Measurements from ENCODE around the gene DCC. TPM values are rescaled to one million over a fixed set of nuclear protein-coding genes. Genes with fewer than 3 reads are reported as not detected.

The DCC gene
- polyA plus RNA-seq, 1 of the 3 experiments (the other 2 are of a cell fraction) = 0.20 TPM

DNA sequence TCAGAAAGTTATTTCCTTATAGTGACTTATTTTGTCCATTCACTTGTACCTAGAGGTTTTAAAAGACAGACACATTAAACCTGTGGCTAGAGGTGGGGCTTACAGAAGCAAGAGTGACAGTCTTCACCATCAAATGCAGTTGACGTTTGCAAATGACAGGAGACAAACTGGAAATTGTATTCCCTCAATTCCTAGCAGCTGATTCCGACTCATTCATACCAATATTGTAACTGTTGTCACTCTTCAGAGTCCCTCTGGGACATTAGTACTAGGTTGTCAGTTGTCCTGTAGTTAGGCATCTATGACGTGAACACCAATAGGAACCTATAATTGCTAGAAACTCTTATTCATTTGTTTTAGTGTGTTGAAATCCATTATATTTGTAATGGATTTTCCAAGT, 794.7 kb downstream of the DCC start:
- POLR2A ChIA-PET = no interaction called here
- Histone ChIP-seq H3K79me2 (ENCODE audit: insufficient read depth) (no peaks in the 10 kb centered on the region), H3K4me2 (no peak overlapping the region), H3K27me3 (ENCODE audit: insufficient read depth) (no peaks in the 10 kb centered on the region), H2AFZ (ENCODE audit: low read depth) (no peak overlapping the region), H3F3A (replicated peaks; ENCODE audit: insufficient read depth) (no peaks in the 10 kb centered on the region), H3K9me2 (no peaks in the 10 kb centered on the region), H3K4me1 (ENCODE audit: control insufficient read depth in 1 of 2, insufficient read depth in 2 of 2, low read depth in 1 of 2, low read length in 1 of 2) (no peaks in the 10 kb centered on the region), H4K20me1 (ENCODE audit: insufficient read depth) (no peaks in the 10 kb centered on the region), H3K27ac (ENCODE audit: low read depth in 2 of 2, low read length in 1 of 2) (no peak overlapping the region), H3K9ac (no peak overlapping the region), H3K4me3 (ENCODE audit: low read depth in 2 of 2, low read length in 1 of 2) (no peak overlapping the region), H3K36me3 (replicated peaks in 1 of 2; ENCODE audit: control insufficient read depth in 1 of 2, insufficient read depth in 2 of 2, low read length in 1 of 2) (no peaks in the 10 kb centered on the region), H3K9me3 (no peaks in the 10 kb centered on the region)
- WGBS (ENCODE audit: low lambda C conversion rate) = 22% methylated on average over 3 of the region's 3 CpGs
- DNase-seq = no peak
- CTCF ChIA-PET = interaction anchor here (1.4 kb wide), 1 partner anchor 9 kb away, joined by 3 read pairs; no protein-coding TSS in a partner anchor
- TF ChIP-seq SIN3A (IDR thresholded peaks at IDR 0.05; ENCODE audit: borderline replicate concordance, low read depth, low read length) (no peak), SMC3 (IDR thresholded peaks at IDR 0.05; ENCODE audit: low read depth, low read length) (no peak), ZBTB33 (IDR thresholded peaks at IDR 0.05; ENCODE audit: borderline replicate concordance, low read depth) (no peak), TCF12 (IDR thresholded peaks at IDR 0.05) (no peak), RCOR1 (IDR thresholded peaks at IDR 0.05; ENCODE audit: low read length) (no peak), ELF1 (IDR thresholded peaks at IDR 0.05) (no peak), MEF2A (IDR thresholded peaks at IDR 0.05; ENCODE audit: borderline replicate concordance, low read depth) (no peak)
- TF ChIP-seq, protein P1, sequence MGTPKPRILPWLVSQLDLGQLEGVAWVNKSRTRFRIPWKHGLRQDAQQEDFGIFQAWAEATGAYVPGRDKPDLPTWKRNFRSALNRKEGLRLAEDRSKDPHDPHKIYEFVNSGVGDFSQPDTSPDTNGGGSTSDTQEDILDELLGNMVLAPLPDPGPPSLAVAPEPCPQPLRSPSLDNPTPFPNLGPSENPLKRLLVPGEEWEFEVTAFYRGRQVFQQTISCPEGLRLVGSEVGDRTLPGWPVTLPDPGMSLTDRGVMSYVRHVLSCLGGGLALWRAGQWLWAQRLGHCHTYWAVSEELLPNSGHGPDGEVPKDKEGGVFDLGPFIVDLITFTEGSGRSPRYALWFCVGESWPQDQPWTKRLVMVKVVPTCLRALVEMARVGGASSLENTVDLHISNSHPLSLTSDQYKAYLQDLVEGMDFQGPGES (IDR thresholded peaks at IDR 0.05; ENCODE audit: low read depth, low read length) = no peak
- TF ChIP-seq, protein P2, sequence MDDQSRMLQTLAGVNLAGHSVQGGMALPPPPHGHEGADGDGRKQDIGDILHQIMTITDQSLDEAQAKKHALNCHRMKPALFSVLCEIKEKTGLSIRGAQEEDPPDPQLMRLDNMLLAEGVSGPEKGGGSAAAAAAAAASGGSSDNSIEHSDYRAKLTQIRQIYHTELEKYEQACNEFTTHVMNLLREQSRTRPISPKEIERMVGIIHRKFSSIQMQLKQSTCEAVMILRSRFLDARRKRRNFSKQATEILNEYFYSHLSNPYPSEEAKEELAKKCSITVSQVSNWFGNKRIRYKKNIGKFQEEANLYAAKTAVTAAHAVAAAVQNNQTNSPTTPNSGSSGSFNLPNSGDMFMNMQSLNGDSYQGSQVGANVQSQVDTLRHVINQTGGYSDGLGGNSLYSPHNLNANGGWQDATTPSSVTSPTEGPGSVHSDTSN (IDR thresholded peaks at IDR 0.05) = no peak

DNA sequence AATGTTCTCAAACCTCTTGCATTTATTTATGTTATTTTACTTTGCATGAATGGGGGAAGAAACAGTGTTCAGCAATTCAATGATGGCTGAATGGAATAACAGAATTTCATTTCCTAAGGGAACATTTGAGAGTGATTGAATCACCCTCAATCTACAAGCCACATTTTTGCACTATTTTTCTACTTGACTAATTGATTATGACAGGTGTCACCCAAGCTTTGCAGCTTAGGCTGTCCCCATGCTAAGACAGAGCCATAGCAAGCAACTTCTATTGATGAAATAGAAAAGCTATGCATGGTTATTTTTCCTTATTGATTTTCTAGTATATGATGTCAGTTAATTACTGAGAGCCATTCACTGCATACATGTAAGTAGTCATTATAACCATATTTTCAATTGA, 795.7 kb downstream of the DCC start:
- H3K9me3 ChIP-seq = no peaks in the 10 kb centered on the region
- POLR2A ChIA-PET = no interaction called here
- H3K27ac ChIP-seq (ENCODE audit: low read depth in 2 of 2, low read length in 1 of 2) = no peak overlapping the region
- no peak overlapping the region for H2AFZ ChIP-seq (ENCODE audit: low read depth)
- no peaks in the 10 kb centered on the region for H3K4me1 ChIP-seq (ENCODE audit: control insufficient read depth in 1 of 2, insufficient read depth in 2 of 2, low read depth in 1 of 2, low read length in 1 of 2)
- H3K9me2 ChIP-seq = no peaks in the 10 kb centered on the region
- H3K9ac ChIP-seq = no peak overlapping the region
- no peaks in the 10 kb centered on the region for H3K27me3 ChIP-seq (ENCODE audit: insufficient read depth)
- DNase-seq = no peak
- no peaks in the 10 kb centered on the region for H4K20me1 ChIP-seq (ENCODE audit: insufficient read depth)
- H3K4me2 ChIP-seq = no peak overlapping the region
- no peaks in the 10 kb centered on the region for H3F3A ChIP-seq (replicated peaks; ENCODE audit: insufficient read depth)
- no peaks in the 10 kb centered on the region for H3K79me2 ChIP-seq (ENCODE audit: insufficient read depth)
- H3K36me3 ChIP-seq (replicated peaks in 1 of 2; ENCODE audit: control insufficient read depth in 1 of 2, insufficient read depth in 2 of 2, low read length in 1 of 2) = no peaks in the 10 kb centered on the region
- CTCF ChIA-PET = no interaction called here
- H3K4me3 ChIP-seq (ENCODE audit: low read depth in 2 of 2, low read length in 1 of 2) = no peak overlapping the region
- TF ChIP-seq YY1 (IDR thresholded peaks at IDR 0.05; ENCODE audit: low read depth) (no peak), TEAD4 (IDR thresholded peaks at IDR 0.05; ENCODE audit: borderline replicate concordance, insufficient read depth) (no peak), ELF1 (IDR thresholded peaks at IDR 0.05) (no peak), USF1 (IDR thresholded peaks at IDR 0.05; ENCODE audit: borderline replicate concordance, low read depth) (no peak), SMC3 (IDR thresholded peaks at IDR 0.05; ENCODE audit: low read depth, low read length) (no peak), TAF1 (IDR thresholded peaks at IDR 0.05; ENCODE audit: borderline replicate concordance, low read depth, low read length) (no peak), CHD2 (IDR thresholded peaks at IDR 0.05; ENCODE audit: low read length, partially characterized antibody) (no peak), EZH2phosphoT487 (IDR thresholded peaks at IDR 0.05; ENCODE audit: borderline replicate concordance, low read depth) (no peak), RCOR1 (IDR thresholded peaks at IDR 0.05; ENCODE audit: low read length) (no peak), FOXM1 (IDR thresholded peaks at IDR 0.05; ENCODE audit: low read depth) (no peak), GABPA (IDR thresholded peaks at IDR 0.05; ENCODE audit: low read depth) (no peak)
- TF ChIP-seq, protein P3, sequence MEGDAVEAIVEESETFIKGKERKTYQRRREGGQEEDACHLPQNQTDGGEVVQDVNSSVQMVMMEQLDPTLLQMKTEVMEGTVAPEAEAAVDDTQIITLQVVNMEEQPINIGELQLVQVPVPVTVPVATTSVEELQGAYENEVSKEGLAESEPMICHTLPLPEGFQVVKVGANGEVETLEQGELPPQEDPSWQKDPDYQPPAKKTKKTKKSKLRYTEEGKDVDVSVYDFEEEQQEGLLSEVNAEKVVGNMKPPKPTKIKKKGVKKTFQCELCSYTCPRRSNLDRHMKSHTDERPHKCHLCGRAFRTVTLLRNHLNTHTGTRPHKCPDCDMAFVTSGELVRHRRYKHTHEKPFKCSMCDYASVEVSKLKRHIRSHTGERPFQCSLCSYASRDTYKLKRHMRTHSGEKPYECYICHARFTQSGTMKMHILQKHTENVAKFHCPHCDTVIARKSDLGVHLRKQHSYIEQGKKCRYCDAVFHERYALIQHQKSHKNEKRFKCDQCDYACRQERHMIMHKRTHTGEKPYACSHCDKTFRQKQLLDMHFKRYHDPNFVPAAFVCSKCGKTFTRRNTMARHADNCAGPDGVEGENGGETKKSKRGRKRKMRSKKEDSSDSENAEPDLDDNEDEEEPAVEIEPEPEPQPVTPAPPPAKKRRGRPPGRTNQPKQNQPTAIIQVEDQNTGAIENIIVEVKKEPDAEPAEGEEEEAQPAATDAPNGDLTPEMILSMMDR (IDR thresholded peaks at IDR 0.05) = no peak
- TF ChIP-seq, protein P4, sequence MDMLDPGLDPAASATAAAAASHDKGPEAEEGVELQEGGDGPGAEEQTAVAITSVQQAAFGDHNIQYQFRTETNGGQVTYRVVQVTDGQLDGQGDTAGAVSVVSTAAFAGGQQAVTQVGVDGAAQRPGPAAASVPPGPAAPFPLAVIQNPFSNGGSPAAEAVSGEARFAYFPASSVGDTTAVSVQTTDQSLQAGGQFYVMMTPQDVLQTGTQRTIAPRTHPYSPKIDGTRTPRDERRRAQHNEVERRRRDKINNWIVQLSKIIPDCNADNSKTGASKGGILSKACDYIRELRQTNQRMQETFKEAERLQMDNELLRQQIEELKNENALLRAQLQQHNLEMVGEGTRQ (IDR thresholded peaks at IDR 0.05; ENCODE audit: borderline replicate concordance, low read depth, low read length) = no peak
- TF ChIP-seq, protein P2 (IDR thresholded peaks at IDR 0.05) = no peak
